Measurements from ENCODE around the gene TERT. TPM values are rescaled to one million over a fixed set of nuclear protein-coding genes. Genes with fewer than 3 reads are reported as not detected.

The TERT gene
- total and polyA plus RNA-seq, 8 donors = 0.19 to 4.0 (median 0.38) TPM; not detected in 4

DNA sequence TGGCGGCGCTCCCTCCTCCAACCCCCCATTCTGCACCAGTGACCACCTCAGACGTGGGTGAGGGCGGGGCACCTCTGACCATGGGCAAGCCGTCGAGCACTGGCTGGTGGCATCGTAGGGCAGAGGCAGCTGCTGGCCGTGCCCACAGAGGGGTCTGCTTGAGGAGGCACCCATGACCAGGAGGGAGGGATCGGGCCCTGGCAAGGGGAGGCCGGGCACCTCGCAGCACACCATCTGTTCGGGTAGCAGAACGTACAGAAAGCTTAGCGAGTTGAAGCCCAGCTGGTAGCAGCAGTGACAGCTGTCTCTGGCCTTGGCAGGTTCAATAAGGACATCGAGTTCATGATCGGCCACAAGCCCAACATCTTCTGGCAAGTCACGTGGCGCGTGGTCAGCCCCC lies 74.0 kb downstream of the TERT start:
- WGBS, 5 donors = 88 to 94% (median 92%) methylated on average over 10 to 19 of the region's 19 CpGs
- no peaks in the 10 kb centered on the region for H3K4me1 ChIP-seq
- H3K27ac ChIP-seq = no peak overlapping the region
- H3K4me3 ChIP-seq = no peak overlapping the region
- H3K27me3 ChIP-seq = peaks cover 0 to 47% (median 0%) of the 10 kb centered on the region in 3 donors
- H3K36me3 ChIP-seq = no peaks in the 10 kb centered on the region
- intact Hi-C loops (cut with DNase I; ENCODE audit: low total_unique reads) = no loop called here
- TF ChIP-seq POLR2AphosphoS5 (IDR thresholded peaks at IDR 0.05) (no peak), POLR2A (IDR thresholded peaks at IDR 0.05) (no peak), EP300 (IDR thresholded peaks at IDR 0.05) (no peak)
- TF ChIP-seq, protein P1, sequence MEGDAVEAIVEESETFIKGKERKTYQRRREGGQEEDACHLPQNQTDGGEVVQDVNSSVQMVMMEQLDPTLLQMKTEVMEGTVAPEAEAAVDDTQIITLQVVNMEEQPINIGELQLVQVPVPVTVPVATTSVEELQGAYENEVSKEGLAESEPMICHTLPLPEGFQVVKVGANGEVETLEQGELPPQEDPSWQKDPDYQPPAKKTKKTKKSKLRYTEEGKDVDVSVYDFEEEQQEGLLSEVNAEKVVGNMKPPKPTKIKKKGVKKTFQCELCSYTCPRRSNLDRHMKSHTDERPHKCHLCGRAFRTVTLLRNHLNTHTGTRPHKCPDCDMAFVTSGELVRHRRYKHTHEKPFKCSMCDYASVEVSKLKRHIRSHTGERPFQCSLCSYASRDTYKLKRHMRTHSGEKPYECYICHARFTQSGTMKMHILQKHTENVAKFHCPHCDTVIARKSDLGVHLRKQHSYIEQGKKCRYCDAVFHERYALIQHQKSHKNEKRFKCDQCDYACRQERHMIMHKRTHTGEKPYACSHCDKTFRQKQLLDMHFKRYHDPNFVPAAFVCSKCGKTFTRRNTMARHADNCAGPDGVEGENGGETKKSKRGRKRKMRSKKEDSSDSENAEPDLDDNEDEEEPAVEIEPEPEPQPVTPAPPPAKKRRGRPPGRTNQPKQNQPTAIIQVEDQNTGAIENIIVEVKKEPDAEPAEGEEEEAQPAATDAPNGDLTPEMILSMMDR (IDR thresholded peaks at IDR 0.05) = no peak
- peaks cover 0 to under 1% (median 0%) of the 10 kb centered on the region in 4 donors for H3K9me3 ChIP-seq
- DNase-seq = no peak

DNA sequence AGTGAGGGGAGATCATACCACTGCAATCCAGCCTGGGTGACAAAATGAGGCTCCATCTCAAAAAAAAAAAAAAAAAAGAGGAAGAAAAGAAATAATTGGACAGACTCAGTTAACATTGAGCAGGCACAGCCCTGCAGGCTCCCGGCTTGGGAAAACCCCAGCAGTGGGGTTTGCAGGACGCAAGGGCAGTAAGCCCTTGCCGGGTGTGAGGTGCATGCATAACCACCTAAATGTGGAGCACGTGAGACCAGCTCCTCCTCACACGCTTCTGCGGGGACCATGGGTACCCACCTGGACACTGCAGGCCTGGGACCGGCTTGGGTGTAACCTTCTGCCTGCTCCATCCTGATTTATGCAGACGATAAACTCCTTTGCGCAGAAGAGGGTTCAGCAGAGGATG lies 74.5 kb downstream of the TERT start:
- peaks cover 0 to 43% (median 0%) of the 10 kb centered on the region in 3 donors for H3K27me3 ChIP-seq
- TF ChIP-seq, protein P1 (IDR thresholded peaks at IDR 0.05) = no peak
- TF ChIP-seq POLR2A (IDR thresholded peaks at IDR 0.05) = no peak
- no peak for TF ChIP-seq EP300 (IDR thresholded peaks at IDR 0.05)
- no peak for TF ChIP-seq POLR2AphosphoS5 (IDR thresholded peaks at IDR 0.05)
- H3K4me3 ChIP-seq = no peak overlapping the region
- H3K36me3 ChIP-seq = no peaks in the 10 kb centered on the region
- H3K27ac ChIP-seq = no peak overlapping the region
- DNase-seq = no peak
- peaks cover 0 to 5% (median 0%) of the 10 kb centered on the region in 4 donors for H3K9me3 ChIP-seq
- 87 to 91% (median 89%) methylated on average over 9 of the region's 9 CpGs for WGBS, 5 donors
- H3K4me1 ChIP-seq = no peaks in the 10 kb centered on the region
- intact Hi-C loops (cut with DNase I; ENCODE audit: low total_unique reads) = no loop called here

DNA sequence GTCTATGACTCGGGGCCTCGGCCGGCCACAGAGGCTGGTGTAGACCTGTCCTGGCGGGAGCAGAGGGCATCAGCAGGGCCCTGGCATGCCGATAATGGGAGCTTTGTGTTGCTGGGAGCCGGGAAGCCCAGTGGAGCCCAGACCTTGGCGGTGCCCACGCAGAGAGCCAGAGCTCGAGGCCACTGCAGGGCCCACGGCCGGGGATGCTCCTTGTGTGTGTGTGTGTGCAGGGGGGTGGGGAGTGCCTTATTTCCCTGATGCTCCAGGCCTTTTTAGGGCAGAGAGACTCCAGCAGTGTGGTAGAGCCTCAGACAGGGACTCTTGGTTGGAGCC lies 75.1 kb downstream of the TERT start:
- peaks cover 0 to 6% (median 0%) of the 10 kb centered on the region in 4 donors for H3K9me3 ChIP-seq
- intact Hi-C loops (cut with DNase I; ENCODE audit: low total_unique reads) = no loop called here
- H3K27me3 ChIP-seq = peaks cover 0 to 43% (median 0%) of the 10 kb centered on the region in 3 donors
- 82 to 91% (median 85%) methylated on average over 10 to 11 of the region's 11 CpGs for WGBS, 5 donors
- no peak overlapping the region for H3K27ac ChIP-seq
- TF ChIP-seq POLR2AphosphoS5 (IDR thresholded peaks at IDR 0.05) (no peak), EP300 (IDR thresholded peaks at IDR 0.05) (no peak), POLR2A (IDR thresholded peaks at IDR 0.05) (no peak)
- TF ChIP-seq, protein P1 (IDR thresholded peaks at IDR 0.05) = no peak
- H3K4me3 ChIP-seq = no peak overlapping the region
- no peaks in the 10 kb centered on the region for H3K36me3 ChIP-seq
- H3K4me1 ChIP-seq = no peaks in the 10 kb centered on the region
- no peak for DNase-seq

DNA sequence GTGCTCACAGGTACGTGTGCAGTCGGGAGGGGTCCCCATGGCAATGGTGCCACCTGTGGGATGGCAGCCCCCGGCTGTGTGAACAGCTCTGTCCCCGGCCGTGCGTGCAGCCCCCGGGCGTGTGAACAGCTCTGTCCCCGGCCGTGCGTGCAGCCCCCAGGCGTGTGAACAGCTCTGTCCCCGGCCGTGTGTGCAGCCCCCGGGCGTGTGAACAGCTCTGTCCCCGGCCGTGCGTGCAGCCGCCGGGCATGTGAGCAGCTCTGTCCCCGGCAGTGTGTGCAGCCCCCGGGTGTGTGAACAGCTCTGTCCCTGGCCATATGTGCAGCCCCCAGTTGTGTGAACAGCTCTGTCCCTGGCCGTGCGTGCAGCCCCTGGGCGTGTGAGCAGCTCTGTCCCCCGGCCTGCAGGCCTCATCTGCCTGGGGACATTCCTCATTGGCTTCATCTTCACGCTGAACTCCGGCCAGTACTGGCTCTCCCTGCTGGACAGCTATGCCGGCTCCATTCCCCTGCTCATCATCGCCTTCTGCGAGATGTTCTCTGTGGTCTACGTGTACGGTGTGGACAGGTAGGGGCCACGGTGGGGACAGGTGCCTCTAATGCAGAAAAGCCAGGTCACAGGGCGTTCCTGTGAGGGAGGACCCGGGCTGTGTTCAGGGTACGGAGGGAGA lies 75.6 kb downstream of the TERT start:
- TF ChIP-seq POLR2A (IDR thresholded peaks at IDR 0.05) = no peak
- TF ChIP-seq, protein P1 (IDR thresholded peaks at IDR 0.05) = no peak
- no peak for TF ChIP-seq EP300 (IDR thresholded peaks at IDR 0.05)
- TF ChIP-seq POLR2AphosphoS5 (IDR thresholded peaks at IDR 0.05) = no peak
- no peak for DNase-seq

More for the DNA sequence above, 75.6 kb downstream of the TERT start:
- Histone ChIP-seq H3K4me3 (no peak overlapping the region), H3K27ac (no peak overlapping the region), H3K36me3 (no peaks in the 10 kb centered on the region), H3K27me3 (peaks cover 0 to 42% (median 0%) of the 10 kb centered on the region in 3 donors), H3K4me1 (no peaks in the 10 kb centered on the region), H3K9me3 (peaks cover 0 to 6% (median 0%) of the 10 kb centered on the region in 4 donors)
- 79 to 85% (median 82%) methylated on average over 12 to 38 of the region's 38 CpGs for whole genome bisulfite sequencing, 5 donors
- intact Hi-C loops (cut with DNase I; ENCODE audit: low total_unique reads) = no loop called here

All from stomach (tissue), 9 donors.